Endothelial cell of umbilical vein (primary cell): ENCODE results near the gene VPS37C. TPM values are rescaled to one million over a fixed set of nuclear protein-coding genes. Genes with fewer than 3 reads are reported as not detected.

Experiments
- BruUV-seq: library from RNA; stranded (reverse); fragments of 400-500 nt; replicated peaks from 2 replicates; lab custom pipeline; 2021; lab: Mats Ljungman, UMichigan
- CTCF ChIA-PET: fragments of 300-600, 350-600 bp; sonication (Branson Sonifier 250); formaldehyde crosslinking; loops from one replicate; lab custom pipeline; 2021; ENCODE audit warnings: antibody characterized with exemption, inconsistent platforms; lab: Charles Lee
- POLR2A ChIA-PET: fragments of 300-600, 350-600 bp; sonication (Branson Sonifier 250); formaldehyde crosslinking; loops from one replicate; lab custom pipeline; 2021; ENCODE audit warnings: antibody characterized with exemption, inconsistent platforms; lab: Charles Lee
- DNase-seq: peaks from one replicate; pipeline ENCODE4 v3.0.0-alpha.2; 2011; ENCODE audit warnings: low read depth, low spot score
- FAIRE-seq: peaks from 2 replicates; lab custom pipeline; 2011; peaks lifted over from hg19 to GRCh38; lab: Jason Lieb, UNC
- H2AFZ ChIP-seq: 2 replicates; pipeline ENCODE4 v1.6.0; 2012; ENCODE audit warnings: low read depth, low read length, control low read depth, inconsistent platforms
- H3K27ac ChIP-seq: 2 replicates; pipeline ENCODE4 v1.5.1; 2011; ENCODE audit warnings: low read depth, mild to moderate bottlenecking, control low read depth, low read length, moderate library complexity; ENCODE audit not compliant: insufficient read depth
- H3K27me3 ChIP-seq, 2 experiments: 2 replicates each; pipeline versions ENCODE4 v1.6.0 to v1.6.1; 2011; ENCODE audit warnings: low read length in 2 of 2, mixed read lengths in 1 of 2; ENCODE audit not compliant: control insufficient read depth in 2 of 2, insufficient read depth in 2 of 2
- H3K36me3 ChIP-seq, 2 experiments: 2 replicates in 1 of 2; 3 replicates in 1 of 2; pipeline ENCODE4 v1.5.1; 2011; ENCODE audit warnings: low read length in 2 of 2, mild to moderate bottlenecking in 1 of 2, moderate library complexity in 1 of 2; ENCODE audit not compliant: control insufficient read depth in 2 of 2, insufficient read depth in 2 of 2; ENCODE audit errors: extremely low read depth in 1 of 2
- H3K4me1 ChIP-seq: 3 replicates; pipeline ENCODE4 v1.5.1; 2011; ENCODE audit warnings: mild to moderate bottlenecking, low read length; ENCODE audit not compliant: control insufficient read depth, insufficient read depth; ENCODE audit errors: extremely low read depth
- H3K4me2 ChIP-seq: 2 replicates; pipeline ENCODE4 v1.6.1; 2011; ENCODE audit warnings: low read length, control low read depth, mixed read lengths; ENCODE audit not compliant: insufficient read depth
- H3K4me3 ChIP-seq, 3 experiments: fragments of 200-600 bp in 1 of 3; sonication (generic), shearing (Covaris generic) in 1 of 3; replicated peaks in 1 of 3; 2 replicates each; pipeline ENCODE4 v1.5.1; 2011 to 2016; ENCODE audit warnings: control low read depth in 3 of 3, low read length in 3 of 3, mild to moderate bottlenecking in 2 of 3, inconsistent platforms in 1 of 3, low read depth in 1 of 3, moderate library complexity in 1 of 3; ENCODE audit not compliant: insufficient read depth in 1 of 3
- H3K79me2 ChIP-seq: 2 replicates; pipeline ENCODE4 v1.6.0; 2012; ENCODE audit warnings: low read length, inconsistent platforms; ENCODE audit not compliant: control insufficient read depth, insufficient read depth
- H3K9ac ChIP-seq: replicated peaks from 2 replicates; pipeline ENCODE3; 2011; ENCODE audit warnings: low read length, control low read depth; ENCODE audit not compliant: insufficient read depth; ENCODE audit errors: extremely low read depth
- H3K9me1 ChIP-seq: replicated peaks from 3 replicates; pipeline ENCODE4 v1.6.0; 2011; ENCODE audit warnings: mild to moderate bottlenecking, low read length; ENCODE audit not compliant: control insufficient read depth, insufficient read depth; ENCODE audit errors: extremely low read depth
- H3K9me3 ChIP-seq: replicated peaks from 2 replicates; pipeline ENCODE4 v1.5.1; 2012; ENCODE audit warnings: low read length, inconsistent platforms; ENCODE audit not compliant: control insufficient read depth, insufficient read depth
- H4K20me1 ChIP-seq: replicated peaks from 2 replicates; pipeline ENCODE3; 2011; ENCODE audit warnings: mild to moderate bottlenecking, low read length; ENCODE audit not compliant: control insufficient read depth, insufficient read depth; ENCODE audit errors: extremely low read depth
- CTCF ChIP-seq, 2 donors: IDR thresholded peaks; 1 replicate in 1 of 2; 2 replicates in 1 of 2; pipeline ENCODE4 v1.5.1; 2011; ENCODE audit warnings: low read length in 2 of 2, mild to moderate bottlenecking in 2 of 2, moderate library complexity in 2 of 2, control low read depth in 1 of 2, inconsistent platforms in 1 of 2, low read depth in 1 of 2; ENCODE audit not compliant: insufficient read depth in 1 of 2; ENCODE audit errors: extremely low read depth in 1 of 2
- EZH2 ChIP-seq: IDR thresholded peaks from 2 replicates; pipeline ENCODE4 v1.6.1; 2012; ENCODE audit warnings: borderline replicate concordance, low read depth, mild to moderate bottlenecking, moderate library complexity, low read length, inconsistent platforms; ENCODE audit not compliant: severe bottlenecking
- FOS ChIP-seq: IDR thresholded peaks from 2 replicates; pipeline ENCODE4 v1.6.1; 2011; ENCODE audit warnings: mild to moderate bottlenecking, low read length, moderate library complexity, borderline replicate concordance; ENCODE audit not compliant: insufficient read depth
- GATA2 ChIP-seq: IDR thresholded peaks from 2 replicates; pipeline ENCODE4 v1.7.0; 2011; ENCODE audit warnings: low read depth, mild to moderate bottlenecking, moderate library complexity, mixed read lengths, low read length; ENCODE audit not compliant: insufficient read length, insufficient read depth
- JUN ChIP-seq: IDR thresholded peaks from 2 replicates; pipeline ENCODE4 v1.6.1; 2011; ENCODE audit warnings: borderline replicate concordance, low read depth; ENCODE audit not compliant: insufficient read length, insufficient read depth
- MAX ChIP-seq: IDR thresholded peaks from 2 replicates; pipeline ENCODE4 v1.6.1; 2011; ENCODE audit not compliant: insufficient read depth, insufficient read length
- MYC ChIP-seq: IDR thresholded peaks from one replicate; pipeline ENCODE4 v1.6.1; 2011; ENCODE audit warnings: mild to moderate bottlenecking, low read depth, low read length
- POLR2A ChIP-seq: IDR thresholded peaks from 2 replicates; pipeline ENCODE4 v1.6.1; 2012; ENCODE audit warnings: low read depth, mild to moderate bottlenecking, control low read depth, low read length
- POLR2AphosphoS5 ChIP-seq: IDR thresholded peaks from 2 replicates; pipeline ENCODE4 v1.6.1; 2012; ENCODE audit warnings: low read depth, mild to moderate bottlenecking, control low read depth, low read length, moderate library complexity; ENCODE audit not compliant: insufficient read depth
- dilution Hi-C: fragments of 300-500 bp; cut with MboI; formaldehyde crosslinking; loops from one replicate; pipeline ENCODE4 v1.15.0; 2019; ENCODE audit warnings: low sequenced_read_pairs; ENCODE audit not compliant: extremely low pct_ligation_motif_present
- intact Hi-C: fragments of 100-400 bp; cut with micrococcal nuclease; formaldehyde crosslinking; loops from one replicate; pipeline ENCODE4 v1.10.0; 2022
- polyA plus RNA-seq, 4 experiments: library from polyadenylated mRNA; depleted of rRNA in 3 of 4; stranded (reverse) in 3 of 4; unstranded in 1 of 4; fragments of >200 nt; gene quantifications; 2 replicates each; pipeline versions ENCODE4 v1.2.1 to v1.2.3, GENCODE V29; 2011 to 2012; ENCODE audit warnings: missing spikeins in 1 of 4
- total RNA-seq: library from RNA; stranded (reverse); gene quantifications from 2 replicates; pipeline ENCODE4 v1.2.3, GENCODE V29; 2021

VPS37C gene
- total and polyA plus RNA-seq, 2 donors (not counting 3 experiments of a cell fraction or from before 2014, with no cell fraction given): 17.7 to 23.4 TPM

- Histone ChIP-seq H3K4me3 (no peak overlapping the region), H3K79me2 (no peaks in the 10 kb centered on the region), H3K27ac (no peak overlapping the region), H3K9ac (no peak overlapping the region), H4K20me1 (no peaks in the 10 kb centered on the region), H3K4me2 (no peak overlapping the region), H3K36me3 (peaks cover 0 to 5% of the 10 kb centered on the region in 2 experiments), H2AFZ (no peak overlapping the region), H3K9me1 (no peaks in the 10 kb centered on the region), H3K4me1 (peaks cover 3% of the 10 kb centered on the region), H3K9me3 (no peaks in the 10 kb centered on the region), H3K27me3 (peaks cover 10 to 11% of the 10 kb centered on the region in 2 experiments)
- intact Hi-C loops: loop anchor here (2.0 kb wide), 1 partner anchor 257 kb away; no protein-coding TSS in a partner anchor
- ChIA-PET CTCF (interaction anchor here (1.0 to 3.6 kb wide), 6 partner anchors 14 to 352 kb away, joined by 3 to 19 read pairs (median 10); no protein-coding TSS in a partner anchor), POLR2A (no interaction called here)
- dilution Hi-C loops: no loop called here
- DNase-seq: no peak
- no peak for FAIRE-seq
- BruUV-seq: no TSS peak
- TF ChIP-seq POLR2A (no peak), EZH2 (no peak), CTCF (IDR thresholded peaks at IDR 0.05; ENCODE audit: extremely low read depth in 1 of 2, insufficient read depth in 1 of 2, low read depth in 1 of 2, low read length in 2 of 2) (no peak), JUN (no peak), GATA2 (no peak)
These were observed 33.2 kb downstream of the VPS37C start for GRCh38 chr11:61127991-61128390.

GRCh38 chr11:61126256-61126655 lies 35.0 kb downstream of the VPS37C start:
- Histone ChIP-seq H3K27me3 (peaks cover 10 to 11% of the 10 kb centered on the region in 2 experiments), H3K36me3 (no peaks in the 10 kb centered on the region), H3K79me2 (no peaks in the 10 kb centered on the region), H3K4me3 (no peak overlapping the region), H3K4me1 (peaks cover 3% of the 10 kb centered on the region), H3K9me3 (no peaks in the 10 kb centered on the region), H3K27ac (no peak overlapping the region), H3K4me2 (no peak overlapping the region), H2AFZ (no peak overlapping the region), H3K9ac (no peak overlapping the region), H3K9me1 (no peaks in the 10 kb centered on the region), H4K20me1 (no peaks in the 10 kb centered on the region)
- ChIA-PET POLR2A (no interaction called here), CTCF (interaction anchor here (0.8 to 2.1 kb wide), 5 partner anchors 13 to 295 kb away, joined by 3 to 6 read pairs (median 4); no protein-coding TSS in a partner anchor)
- TF ChIP-seq FOS (no peak), POLR2AphosphoS5 (no peak), POLR2A (no peak), MYC (no peak), GATA2 (no peak), CTCF (IDR thresholded peaks at IDR 0.05; ENCODE audit: extremely low read depth in 1 of 2, insufficient read depth in 1 of 2, low read depth in 1 of 2, low read length in 2 of 2) (no peak), EZH2 (no peak), JUN (no peak), MAX (no peak)
- FAIRE-seq (no peak), DNase-seq (no peak)
- dilution Hi-C loops: no loop called here
- intact Hi-C loops: no loop called here
- BruUV-seq: no TSS peak
